CD4-positive, alpha-beta T cell treated with Interleukin-6 for 4 hours (primary cell): ENCODE results near the gene HSDL1.

Experiments used
- DNase-seq: peaks from one replicate; pipeline ENCODE4 v3.0.0-alpha.2; 2020; ENCODE audit warnings: mixed read lengths

The HSDL1 gene

DNA sequence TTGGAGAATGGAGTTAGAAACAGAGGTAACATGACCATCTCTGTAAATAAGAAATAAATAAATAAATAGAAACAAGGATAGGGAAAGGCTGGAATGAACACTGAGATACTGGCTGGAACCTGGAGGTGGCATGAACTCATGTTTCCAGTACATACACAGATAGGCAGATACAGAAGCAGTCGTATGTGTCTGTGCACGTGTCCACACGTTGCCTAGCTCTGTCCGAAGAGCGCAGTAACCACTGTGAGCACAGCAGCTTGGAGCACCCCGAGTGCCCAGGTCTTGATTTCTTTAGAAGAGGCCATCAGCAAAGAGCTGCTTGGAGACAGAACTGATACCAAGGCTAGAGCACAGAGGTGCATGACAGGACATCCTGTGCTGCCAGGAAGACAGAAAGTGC lies 65.3 kb downstream of the HSDL1 start:
- DNase-seq = no peak

DNA sequence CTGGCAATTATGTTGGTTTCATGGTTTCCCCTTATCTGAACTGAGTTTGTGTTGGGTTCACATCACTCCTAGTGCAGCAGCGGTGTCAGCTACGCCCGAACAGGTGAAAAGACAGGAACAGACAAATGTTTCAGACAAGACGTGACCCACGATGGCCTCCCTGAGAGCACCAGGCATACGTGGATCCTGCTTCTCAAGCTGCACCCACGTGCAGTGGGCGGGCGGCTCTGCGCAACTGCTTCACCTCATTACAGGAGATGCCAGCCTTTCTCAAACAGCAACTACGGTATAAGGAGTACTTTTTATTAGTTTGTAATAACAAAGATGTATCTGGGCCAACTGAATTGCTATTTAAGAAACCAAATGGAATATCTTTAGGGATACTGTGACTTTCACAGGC lies 69.6 kb downstream of the HSDL1 start:
- DNase-seq = no peak

GRCh38 chr16:84074721-84075120 lies 70.3 kb downstream of the HSDL1 start:
- DNase-seq = no peak
